Smooth muscle cell (in vitro differentiated cells): Measurements from ENCODE around the gene SCN9A. TPM values are rescaled to one million over a fixed set of nuclear protein-coding genes. Genes with fewer than 3 reads are reported as not detected.

Source experiments
- DNase-seq: peaks from one replicate; lab custom pipeline; 2025; ENCODE audit not compliant: unreplicated experiment; lab: John Stamatoyannopoulos, UW
- H2AFZ ChIP-seq: fragments of 200-600 bp; sonication (generic); 2 replicates; pipeline ENCODE4 v1.6.0; 2016; ENCODE audit warnings: antibody characterized with exemption, low read depth, mild to moderate bottlenecking
- H3F3A ChIP-seq: fragments of 200-600 bp; sonication (generic); 2 replicates; pipeline ENCODE4 v1.6.0; 2017; ENCODE audit warnings: antibody characterized with exemption, low read depth
- H3K27ac ChIP-seq: fragments of 200-600 bp; sonication (generic); 2 replicates; pipeline ENCODE4 v1.5.1; 2016; ENCODE audit warnings: low read depth, mild to moderate bottlenecking
- H3K27me3 ChIP-seq: fragments of 200-600 bp; sonication (generic); 2 replicates; pipeline ENCODE4 v1.6.1; 2016; ENCODE audit warnings: low read depth, mild to moderate bottlenecking
- H3K36me3 ChIP-seq: fragments of 200-600 bp; sonication (generic); 2 replicates; pipeline ENCODE4 v1.5.1; 2016; ENCODE audit warnings: low read depth
- H3K4me1 ChIP-seq: fragments of 200-600 bp; sonication (generic); 2 replicates; pipeline ENCODE4 v1.5.1; 2016; ENCODE audit warnings: low read depth
- H3K4me2 ChIP-seq: fragments of 200-600 bp; sonication (generic); 2 replicates; pipeline ENCODE4 v1.6.0; 2016; ENCODE audit warnings: mild to moderate bottlenecking
- H3K4me3 ChIP-seq: fragments of 200-600 bp; sonication (generic); 2 replicates; pipeline ENCODE4 v1.5.1; 2016; ENCODE audit warnings: mild to moderate bottlenecking
- H3K79me2 ChIP-seq: fragments of 200-600 bp; sonication (generic); 2 replicates; pipeline ENCODE4 v1.6.0; 2016; ENCODE audit warnings: low read depth, mild to moderate bottlenecking
- H3K9ac ChIP-seq: fragments of 200-600 bp; sonication (generic); 2 replicates; pipeline ENCODE4 v1.6.0; 2016; ENCODE audit warnings: low read depth
- H3K9me3 ChIP-seq: fragments of 200-600 bp; sonication (generic); replicated peaks from 2 replicates; pipeline ENCODE4 v1.5.1; 2016; ENCODE audit warnings: low read depth
- H4K20me1 ChIP-seq: fragments of 200-600 bp; sonication (generic); 2 replicates; pipeline ENCODE4 v1.6.0; 2016; ENCODE audit warnings: low read depth
- WGBS: methylation state at CpG from one replicate; pipeline ENCODE4 v1.1.7; 2016; ENCODE audit warnings: low lambda C conversion rate; 5-methylcytosine and 5-hydroxymethylcytosine counted together
- polyA plus RNA-seq: library from polyadenylated mRNA; unstranded; fragments of >200 nt; fragmentation: Nextera tagmentation; extraction: Ambion mirVana; gene quantifications from 2 replicates; pipeline ENCODE4 v1.2.1, GENCODE V29; 2016
- total RNA-seq: library from RNA; depleted of rRNA; stranded (reverse); fragments of >200 nt; gene quantifications from 2 replicates; pipeline ENCODE4 v1.2.3, GENCODE V29; 2014
- TF ChIP-seq, protein P1 (sequence below): fragments of 200-600 bp; sonication (generic); IDR thresholded peaks from 2 replicates; pipeline ENCODE4 v1.5.1; 2017; ENCODE audit warnings: borderline replicate concordance, mild to moderate bottlenecking, antibody characterized with exemption; ENCODE audit not compliant: insufficient read depth, poor library complexity, severe bottlenecking

SCN9A gene
- total and polyA plus RNA-seq, 2 experiments from 2014 or later = 0.49 TPM; not detected in 1

DNA sequence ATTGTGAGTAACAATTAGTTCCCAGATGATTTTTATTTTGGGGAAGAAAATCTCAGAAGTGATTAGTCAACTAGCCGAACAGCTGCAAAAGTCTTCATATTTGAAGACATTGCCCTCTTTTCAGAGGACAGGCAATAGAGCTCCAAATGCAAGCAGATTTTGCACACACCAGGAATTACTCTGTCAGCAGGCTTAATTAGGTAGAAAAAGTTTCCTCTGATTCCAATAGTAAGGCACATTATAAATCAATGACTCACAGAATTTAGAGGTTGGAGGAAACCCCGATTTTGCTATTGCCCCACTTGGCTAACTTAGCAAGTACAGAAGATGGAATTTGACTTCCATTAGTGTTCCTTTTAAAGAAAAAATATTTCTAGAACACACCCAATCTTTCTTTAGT lies 217.2 kb downstream of the SCN9A start:
- TF ChIP-seq, protein P1, sequence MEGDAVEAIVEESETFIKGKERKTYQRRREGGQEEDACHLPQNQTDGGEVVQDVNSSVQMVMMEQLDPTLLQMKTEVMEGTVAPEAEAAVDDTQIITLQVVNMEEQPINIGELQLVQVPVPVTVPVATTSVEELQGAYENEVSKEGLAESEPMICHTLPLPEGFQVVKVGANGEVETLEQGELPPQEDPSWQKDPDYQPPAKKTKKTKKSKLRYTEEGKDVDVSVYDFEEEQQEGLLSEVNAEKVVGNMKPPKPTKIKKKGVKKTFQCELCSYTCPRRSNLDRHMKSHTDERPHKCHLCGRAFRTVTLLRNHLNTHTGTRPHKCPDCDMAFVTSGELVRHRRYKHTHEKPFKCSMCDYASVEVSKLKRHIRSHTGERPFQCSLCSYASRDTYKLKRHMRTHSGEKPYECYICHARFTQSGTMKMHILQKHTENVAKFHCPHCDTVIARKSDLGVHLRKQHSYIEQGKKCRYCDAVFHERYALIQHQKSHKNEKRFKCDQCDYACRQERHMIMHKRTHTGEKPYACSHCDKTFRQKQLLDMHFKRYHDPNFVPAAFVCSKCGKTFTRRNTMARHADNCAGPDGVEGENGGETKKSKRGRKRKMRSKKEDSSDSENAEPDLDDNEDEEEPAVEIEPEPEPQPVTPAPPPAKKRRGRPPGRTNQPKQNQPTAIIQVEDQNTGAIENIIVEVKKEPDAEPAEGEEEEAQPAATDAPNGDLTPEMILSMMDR = no peak
- Histone ChIP-seq H3K36me3 (no peaks in the 10 kb centered on the region), H4K20me1 (no peaks in the 10 kb centered on the region), H3K27me3 (no peaks in the 10 kb centered on the region), H3K4me2 (no peak overlapping the region), H3K4me3 (no peak overlapping the region), H3K9me3 (no peaks in the 10 kb centered on the region), H3K4me1 (no peaks in the 10 kb centered on the region), H3K79me2 (no peaks in the 10 kb centered on the region), H3F3A (no peaks in the 10 kb centered on the region), H3K9ac (no peak overlapping the region), H2AFZ (no peak overlapping the region), H3K27ac (no peak overlapping the region)
- DNase-seq = no peak
- WGBS = 89% methylated on average over 2 of the region's 2 CpGs

DNA sequence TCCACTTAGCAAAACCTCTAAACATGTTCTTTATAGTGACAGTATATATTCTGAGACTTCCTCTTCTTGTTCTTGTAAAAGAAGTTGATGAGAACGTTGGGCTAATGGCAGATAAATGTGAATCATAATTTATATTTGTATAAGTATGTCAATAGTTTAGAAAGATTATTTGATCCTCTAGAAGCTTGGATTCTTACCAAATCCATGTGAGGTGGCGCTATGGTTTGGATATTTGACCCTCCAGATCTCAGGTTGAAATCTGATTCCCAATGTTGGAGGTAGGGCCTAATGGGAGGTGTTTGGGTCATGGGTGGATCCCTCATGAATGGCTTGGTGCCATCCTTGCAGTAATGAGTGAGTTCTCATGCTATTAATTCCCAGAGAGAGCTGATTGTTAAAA lies 218.2 kb downstream of the SCN9A start:
- H3K4me3 ChIP-seq = no peak overlapping the region
- no peaks in the 10 kb centered on the region for H3K79me2 ChIP-seq
- H3K9me3 ChIP-seq = no peaks in the 10 kb centered on the region
- no peaks in the 10 kb centered on the region for H3K4me1 ChIP-seq
- no peaks in the 10 kb centered on the region for H3F3A ChIP-seq
- H3K27ac ChIP-seq = no peak overlapping the region
- H3K27me3 ChIP-seq = no peaks in the 10 kb centered on the region
- DNase-seq = no peak
- TF ChIP-seq, protein P1 = no peak
- WGBS = 82% methylated on average over 2 of the region's 2 CpGs
- no peaks in the 10 kb centered on the region for H4K20me1 ChIP-seq
- no peak overlapping the region for H3K9ac ChIP-seq
- no peak overlapping the region for H3K4me2 ChIP-seq
- H3K36me3 ChIP-seq = no peaks in the 10 kb centered on the region
- no peak overlapping the region for H2AFZ ChIP-seq

DNA sequence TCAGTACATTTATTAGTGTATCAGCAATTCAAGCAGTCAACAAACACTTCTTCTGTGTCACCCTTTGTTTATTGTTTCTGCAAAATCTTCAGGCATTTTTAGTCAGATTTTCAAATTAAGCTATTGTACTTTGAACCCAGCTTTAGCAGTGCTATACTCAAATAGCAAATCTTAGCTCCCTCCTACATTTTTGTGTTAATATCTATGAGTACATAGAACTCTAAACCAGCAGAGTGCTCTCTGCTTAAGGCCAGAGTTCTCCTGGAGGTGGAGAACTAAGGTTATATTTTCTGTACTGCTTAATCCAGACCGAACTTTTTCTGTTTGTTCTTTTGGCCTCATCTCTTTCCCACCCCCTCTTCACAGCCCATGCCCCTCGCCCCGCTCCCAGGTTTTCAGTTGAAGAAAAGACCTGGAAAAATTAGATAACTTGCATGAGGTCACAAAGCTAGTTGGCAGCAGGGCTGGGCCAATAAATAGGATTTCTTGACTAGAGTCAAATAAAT lies 218.7 kb downstream of the SCN9A start:
- no peak overlapping the region for H3K27ac ChIP-seq
- no peak overlapping the region for H3K4me3 ChIP-seq
- TF ChIP-seq, protein P1 = no peak
- DNase-seq = no peak
- H3K9me3 ChIP-seq = no peaks in the 10 kb centered on the region
- H3K4me1 ChIP-seq = no peaks in the 10 kb centered on the region
- H3F3A ChIP-seq = no peaks in the 10 kb centered on the region
- H3K79me2 ChIP-seq = no peaks in the 10 kb centered on the region
- H3K36me3 ChIP-seq = no peaks in the 10 kb centered on the region
- H3K4me2 ChIP-seq = no peak overlapping the region
- no peak overlapping the region for H3K9ac ChIP-seq
- no peaks in the 10 kb centered on the region for H4K20me1 ChIP-seq
- WGBS = 83% methylated on average over 3 of the region's 3 CpGs
- no peak overlapping the region for H2AFZ ChIP-seq
- no peaks in the 10 kb centered on the region for H3K27me3 ChIP-seq

DNA sequence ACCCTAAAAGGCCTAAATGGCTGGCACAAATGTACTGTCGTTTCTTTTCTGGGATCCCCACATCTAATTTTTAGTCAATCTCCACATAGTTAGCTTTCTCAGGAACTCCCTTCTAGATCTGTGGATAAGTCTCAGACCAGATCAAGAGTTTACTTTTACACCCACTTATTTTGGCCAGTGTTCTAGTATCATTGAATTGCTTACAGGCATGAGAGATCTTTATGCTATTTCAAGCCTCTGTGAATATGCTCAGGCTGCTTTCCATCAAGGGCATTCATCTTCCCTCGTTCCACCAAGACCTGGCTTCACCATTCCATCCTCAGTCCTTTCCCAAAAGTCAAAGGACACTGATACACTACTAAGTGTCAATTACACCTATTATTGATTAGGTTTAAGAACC lies 220.2 kb downstream of the SCN9A start:
- Histone ChIP-seq H3K79me2 (no peaks in the 10 kb centered on the region), H3K9ac (no peak overlapping the region), H3K9me3 (no peaks in the 10 kb centered on the region), H3K27me3 (no peaks in the 10 kb centered on the region), H2AFZ (no peak overlapping the region), H3K27ac (no peak overlapping the region), H3K4me1 (no peaks in the 10 kb centered on the region), H3K4me2 (no peak overlapping the region), H4K20me1 (no peaks in the 10 kb centered on the region), H3K4me3 (no peak overlapping the region), H3K36me3 (no peaks in the 10 kb centered on the region), H3F3A (no peaks in the 10 kb centered on the region)
- 76% methylated on average over 2 of the region's 2 CpGs for WGBS
- DNase-seq = no peak
- TF ChIP-seq, protein P1 = no peak
